Hepatic stellate cell (primary cell): ENCODE data around the gene PRUNE2.
A peak's percentile ranks its signal among the peaks of the same experiment; 100 is the strongest.

ENCODE experiments used
- DNase-seq: peaks from one replicate; pipeline ENCODE4 v3.0.0; 2011; ENCODE audit warnings: low spot score

The PRUNE2 gene

GRCh38 chr9:76658510-76659231 lies 247.2 kb downstream of the PRUNE2 start:
- peak; percentile 60 for DNase-seq

- no peak for DNase-seq
Observed at GRCh38 chr9:76657265-76657664, 248.6 kb downstream of the PRUNE2 start.

- no peak for DNase-seq
Observed at GRCh38 chr9:76655971-76656370, 249.9 kb downstream of the PRUNE2 start.

GRCh38 chr9:76655121-76655541 lies 250.8 kb downstream of the PRUNE2 start:
- DNase-seq = no peak

- DNase-seq = peak; percentile 48
Observed at GRCh38 chr9:76654575-76654974, 251.3 kb downstream of the PRUNE2 start.

- no peak for DNase-seq
Observed at GRCh38 chr9:76654051-76654461, 251.9 kb downstream of the PRUNE2 start.

- no peak for DNase-seq
Observed at GRCh38 chr9:76652894-76653293, 253.0 kb downstream of the PRUNE2 start.

- DNase-seq = no peak
Observed at GRCh38 chr9:76651119-76651705, 254.7 kb downstream of the PRUNE2 start.

GRCh38 chr9:76650692-76651091 lies 255.2 kb downstream of the PRUNE2 start:
- DNase-seq = no peak

- DNase-seq = no peak
Observed at GRCh38 chr9:76649894-76650293, 256.0 kb downstream of the PRUNE2 start.

- DNase-seq = no peak
Observed at GRCh38 chr9:76646249-76646648, 259.7 kb downstream of the PRUNE2 start.

GRCh38 chr9:76644647-76645250 lies 261.2 kb downstream of the PRUNE2 start:
- DNase-seq = no peak

GRCh38 chr9:76644171-76644570 lies 261.7 kb downstream of the PRUNE2 start:
- no peak for DNase-seq

GRCh38 chr9:76643399-76644117 lies 262.4 kb downstream of the PRUNE2 start:
- DNase-seq = no peak

- DNase-seq = no peak
Observed at GRCh38 chr9:76642701-76643209, 263.2 kb downstream of the PRUNE2 start.

- DNase-seq = no peak
Observed at GRCh38 chr9:76642074-76642473, 263.8 kb downstream of the PRUNE2 start.

- DNase-seq = no peak
Observed at GRCh38 chr9:76638001-76638400, 267.9 kb downstream of the PRUNE2 start.

GRCh38 chr9:76637416-76637815 lies 268.5 kb downstream of the PRUNE2 start:
- no peak for DNase-seq

GRCh38 chr9:76634356-76635054 lies 271.4 kb downstream of the PRUNE2 start:
- DNase-seq = no peak

GRCh38 chr9:76630916-76631315 lies 275.0 kb downstream of the PRUNE2 start:
- no peak for DNase-seq

GRCh38 chr9:76629205-76629990 lies 276.5 kb downstream of the PRUNE2 start:
- no peak for DNase-seq
